A673 (cell line): ENCODE measurements around the gene AATK. TPM values are rescaled to one million over a fixed set of nuclear protein-coding genes. Genes with fewer than 3 reads are reported as not detected.

Experiments used
- BruUV-seq: library from RNA; stranded (reverse); fragments of 400-500 nt; replicated peaks from 2 replicates; lab custom pipeline; 2021; lab: Mats Ljungman, UMichigan
- CTCF ChIA-PET: fragments of 300-600 bp; sonication (Branson Sonifier 250); formaldehyde crosslinking; loops from one replicate; lab custom pipeline; 2022; ENCODE audit warnings: antibody characterized with exemption; lab: Charles Lee
- POLR2A ChIA-PET: fragments of 300-600 bp; sonication (Branson Sonifier 250); formaldehyde crosslinking; loops from one replicate; lab custom pipeline; 2022; ENCODE audit warnings: antibody characterized with exemption; ENCODE audit not compliant: low non-redundant PET; lab: Charles Lee
- DNase-seq: peaks from one replicate; pipeline ENCODE4 v3.0.0-alpha.2; 2015; ENCODE audit warnings: low spot score
- H3K27ac ChIP-seq: fragments of 200-600 bp; sonication (generic); 2 replicates; pipeline ENCODE4 v1.5.1; 2016; ENCODE audit warnings: mixed run types, low read depth, mild to moderate bottlenecking, mixed read lengths, antibody characterized with exemption, low read length; ENCODE audit not compliant: poor library complexity, severe bottlenecking
- H3K27me3 ChIP-seq: fragments of 200-600 bp; sonication (generic); replicated peaks from 2 replicates; pipeline ENCODE4 v1.6.1; 2017; ENCODE audit warnings: mixed run types, low read depth, mild to moderate bottlenecking, mixed read lengths, antibody characterized with exemption, low read length; ENCODE audit not compliant: insufficient read depth, poor library complexity
- H3K36me3 ChIP-seq: fragments of 200-600 bp; sonication (generic); 2 replicates; pipeline ENCODE4 v1.6.1; 2016; ENCODE audit warnings: mixed run types, mild to moderate bottlenecking, mixed read lengths, antibody characterized with exemption, low read length; ENCODE audit not compliant: insufficient read depth, poor library complexity, severe bottlenecking
- H3K4me1 ChIP-seq: fragments of 200-600 bp; sonication (generic); 2 replicates; pipeline ENCODE4 v1.6.1; 2017; ENCODE audit warnings: mixed run types, mild to moderate bottlenecking, mixed read lengths, antibody characterized with exemption, low read length; ENCODE audit not compliant: insufficient read depth, poor library complexity, severe bottlenecking
- H3K4me3 ChIP-seq: fragments of 200-600 bp; sonication (generic); 2 replicates; pipeline ENCODE4 v1.5.1; 2016; ENCODE audit warnings: low read depth, mixed run types, mild to moderate bottlenecking, mixed read lengths, low read length; ENCODE audit not compliant: poor library complexity, severe bottlenecking
- H3K9me3 ChIP-seq: fragments of 200-600 bp; sonication (generic); 2 replicates; pipeline ENCODE4 v1.6.1; 2016; ENCODE audit warnings: mixed run types, low read depth, mild to moderate bottlenecking, mixed read lengths, antibody characterized with exemption, low read length; ENCODE audit not compliant: poor library complexity, severe bottlenecking
- CTCF ChIP-seq: fragments of 300-800, 200-600 bp; sonication (generic); conservative IDR thresholded peaks from 2 replicates; pipeline ENCODE4 v1.5.1; 2017; ENCODE audit warnings: low read depth, mild to moderate bottlenecking, antibody characterized with exemption, low read length, moderate library complexity, mixed read lengths
- EZH2 ChIP-seq: fragments of 200-600 bp; sonication (generic); IDR thresholded peaks from 2 replicates; pipeline ENCODE4 v1.6.1; 2017; ENCODE audit warnings: borderline replicate concordance, low read depth, mild to moderate bottlenecking, mixed read lengths, antibody characterized with exemption, low read length; ENCODE audit not compliant: poor library complexity, severe bottlenecking
- intact Hi-C: fragments of 100-400 bp; cut with micrococcal nuclease; formaldehyde crosslinking; loops from one replicate; pipeline ENCODE4 v1.10.0; 2022; ENCODE audit not compliant: unreplicated experiment
- total RNA-seq: library from RNA; stranded (reverse); gene quantifications from 2 replicates; pipeline ENCODE4 v1.2.3, GENCODE V29; 2021

Gene AATK
- total RNA-seq, 1 experiment from 2014 or later: 0.90 TPM

- DNase-seq: no peak
- Histone ChIP-seq H3K9me3 (no peaks in the 10 kb centered on the region), H3K27me3 (no peaks in the 10 kb centered on the region), H3K36me3 (no peaks in the 10 kb centered on the region), H3K4me3 (no peak overlapping the region), H3K27ac (no peak overlapping the region), H3K4me1 (peaks cover 10% of the 10 kb centered on the region)
- POLR2A ChIA-PET: no interaction called here
- intact Hi-C loops: no loop called here
- TF ChIP-seq CTCF: no peak
- TF ChIP-seq EZH2: no peak
- CTCF ChIA-PET: no interaction called here
- no TSS peak for BruUV-seq
These were observed 5.1 kb downstream of the AATK start for GRCh38 chr17:81160747-81161453.

- TF ChIP-seq EZH2 (no peak), CTCF (no peak)
- no peak overlapping the region for H3K27ac ChIP-seq
- DNase-seq: no peak
- no peaks in the 10 kb centered on the region for H3K36me3 ChIP-seq
- intact Hi-C loops: no loop called here
- H3K27me3 ChIP-seq: no peaks in the 10 kb centered on the region
- BruUV-seq: no TSS peak
- CTCF ChIA-PET: no interaction called here
- POLR2A ChIA-PET: no interaction called here
- no peaks in the 10 kb centered on the region for H3K9me3 ChIP-seq
- H3K4me3 ChIP-seq: no peak overlapping the region
- H3K4me1 ChIP-seq: peaks cover 10% of the 10 kb centered on the region
These were observed 5.7 kb downstream of the AATK start for GRCh38 chr17:81160306-81160705.

- H3K9me3 ChIP-seq: no peaks in the 10 kb centered on the region
- ChIA-PET POLR2A (no interaction called here), CTCF (no interaction called here)
- H3K27ac ChIP-seq: no peak overlapping the region
- no peaks in the 10 kb centered on the region for H3K36me3 ChIP-seq
- no peaks in the 10 kb centered on the region for H3K27me3 ChIP-seq
- no TSS peak for BruUV-seq
- H3K4me1 ChIP-seq: peaks cover 5% of the 10 kb centered on the region
- intact Hi-C loops: no loop called here
- no peak for DNase-seq
- TF ChIP-seq EZH2 (no peak), CTCF (no peak)
- no peak overlapping the region for H3K4me3 ChIP-seq
These were observed 6.3 kb downstream of the AATK start for GRCh38 chr17:81159611-81160265.
